Sigmoid colon (tissue), 4 donors: ENCODE results near the gene MAP2.

Experiments
- CTCF ChIP-seq, 4 experiments: fragments of 450-650 bp in 3 of 4; fragments of 200-600 bp in 1 of 4; IDR thresholded peaks; one replicate each; pipeline ENCODE4 v1.5.1; 2016 to 2019; ENCODE audit warnings: antibody characterized with exemption in 4 of 4, mild to moderate bottlenecking in 3 of 4, moderate library complexity in 2 of 4
- EP300 ChIP-seq, 4 donors: sonication (generic); formaldehyde crosslinking; IDR thresholded peaks; one replicate each; pipeline ENCODE4 v1.6.1; 2017; ENCODE audit warnings: antibody characterized with exemption in 4 of 4
- POLR2A ChIP-seq, 2 donors: fragments of 450-650 bp; IDR thresholded peaks; one replicate each; pipeline ENCODE4 v1.6.1; 2016; ENCODE audit warnings: antibody characterized with exemption in 2 of 2, mild to moderate bottlenecking in 2 of 2, moderate library complexity in 2 of 2
- POLR2AphosphoS5 ChIP-seq, 4 donors: sonication (generic); formaldehyde crosslinking; IDR thresholded peaks; one replicate each; pipeline ENCODE4 v1.6.1; 2017; ENCODE audit warnings: antibody characterized with exemption in 4 of 4

- TF ChIP-seq CTCF (IDR thresholded peaks at IDR 0.05) = no peak
- no peak for TF ChIP-seq POLR2A (IDR thresholded peaks at IDR 0.05)
- no peak for TF ChIP-seq EP300 (IDR thresholded peaks at IDR 0.05)
- no peak for TF ChIP-seq POLR2AphosphoS5 (IDR thresholded peaks at IDR 0.05)
Measured at GRCh38 chr2:209472871-209473270, 49.0 kb downstream of the MAP2 start.
